ENCODE measurements around the gene EPN2.

Gene EPN2

DNA sequence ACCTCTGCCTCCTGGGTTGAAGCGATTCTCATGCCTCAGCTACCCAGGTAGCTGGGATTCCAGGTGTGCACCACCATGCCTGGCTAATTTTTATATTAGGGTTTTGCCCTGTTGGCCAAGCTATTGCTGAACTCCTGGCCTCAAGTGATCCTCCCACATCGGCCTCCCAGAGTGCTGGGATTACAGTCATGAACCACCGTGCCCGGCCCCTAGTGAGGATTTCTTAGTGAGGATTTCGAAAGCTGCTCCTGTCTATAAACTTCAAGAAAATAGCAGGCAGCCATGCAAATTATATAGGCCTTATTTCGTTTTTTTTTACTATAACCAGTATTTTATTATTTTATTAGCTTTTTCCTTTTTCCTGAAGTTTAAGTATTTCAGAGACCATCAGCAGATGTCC lies 41.6 kb downstream of the EPN2 start:
- TF ChIP-seq, protein P1, sequence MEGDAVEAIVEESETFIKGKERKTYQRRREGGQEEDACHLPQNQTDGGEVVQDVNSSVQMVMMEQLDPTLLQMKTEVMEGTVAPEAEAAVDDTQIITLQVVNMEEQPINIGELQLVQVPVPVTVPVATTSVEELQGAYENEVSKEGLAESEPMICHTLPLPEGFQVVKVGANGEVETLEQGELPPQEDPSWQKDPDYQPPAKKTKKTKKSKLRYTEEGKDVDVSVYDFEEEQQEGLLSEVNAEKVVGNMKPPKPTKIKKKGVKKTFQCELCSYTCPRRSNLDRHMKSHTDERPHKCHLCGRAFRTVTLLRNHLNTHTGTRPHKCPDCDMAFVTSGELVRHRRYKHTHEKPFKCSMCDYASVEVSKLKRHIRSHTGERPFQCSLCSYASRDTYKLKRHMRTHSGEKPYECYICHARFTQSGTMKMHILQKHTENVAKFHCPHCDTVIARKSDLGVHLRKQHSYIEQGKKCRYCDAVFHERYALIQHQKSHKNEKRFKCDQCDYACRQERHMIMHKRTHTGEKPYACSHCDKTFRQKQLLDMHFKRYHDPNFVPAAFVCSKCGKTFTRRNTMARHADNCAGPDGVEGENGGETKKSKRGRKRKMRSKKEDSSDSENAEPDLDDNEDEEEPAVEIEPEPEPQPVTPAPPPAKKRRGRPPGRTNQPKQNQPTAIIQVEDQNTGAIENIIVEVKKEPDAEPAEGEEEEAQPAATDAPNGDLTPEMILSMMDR (conservative IDR thresholded peaks at IDR 0.05; ENCODE audit: low read length) = no peak
- DNase-seq (ENCODE audit: low read depth) = no peak

GRCh38 chr17:19281161-19281560 lies 44.0 kb downstream of the EPN2 start:
- TF ChIP-seq, protein P1 (conservative IDR thresholded peaks at IDR 0.05; ENCODE audit: low read length) = no peak
- H3K4me3 ChIP-seq (ENCODE audit: low read length) = no peak overlapping the region
- peak; percentile 65 for DNase-seq (ENCODE audit: low read depth)

More for the DNA sequence above, 41.6 kb downstream of the EPN2 start:
- no peak overlapping the region for H3K4me3 ChIP-seq (ENCODE audit: low read length)

DNA sequence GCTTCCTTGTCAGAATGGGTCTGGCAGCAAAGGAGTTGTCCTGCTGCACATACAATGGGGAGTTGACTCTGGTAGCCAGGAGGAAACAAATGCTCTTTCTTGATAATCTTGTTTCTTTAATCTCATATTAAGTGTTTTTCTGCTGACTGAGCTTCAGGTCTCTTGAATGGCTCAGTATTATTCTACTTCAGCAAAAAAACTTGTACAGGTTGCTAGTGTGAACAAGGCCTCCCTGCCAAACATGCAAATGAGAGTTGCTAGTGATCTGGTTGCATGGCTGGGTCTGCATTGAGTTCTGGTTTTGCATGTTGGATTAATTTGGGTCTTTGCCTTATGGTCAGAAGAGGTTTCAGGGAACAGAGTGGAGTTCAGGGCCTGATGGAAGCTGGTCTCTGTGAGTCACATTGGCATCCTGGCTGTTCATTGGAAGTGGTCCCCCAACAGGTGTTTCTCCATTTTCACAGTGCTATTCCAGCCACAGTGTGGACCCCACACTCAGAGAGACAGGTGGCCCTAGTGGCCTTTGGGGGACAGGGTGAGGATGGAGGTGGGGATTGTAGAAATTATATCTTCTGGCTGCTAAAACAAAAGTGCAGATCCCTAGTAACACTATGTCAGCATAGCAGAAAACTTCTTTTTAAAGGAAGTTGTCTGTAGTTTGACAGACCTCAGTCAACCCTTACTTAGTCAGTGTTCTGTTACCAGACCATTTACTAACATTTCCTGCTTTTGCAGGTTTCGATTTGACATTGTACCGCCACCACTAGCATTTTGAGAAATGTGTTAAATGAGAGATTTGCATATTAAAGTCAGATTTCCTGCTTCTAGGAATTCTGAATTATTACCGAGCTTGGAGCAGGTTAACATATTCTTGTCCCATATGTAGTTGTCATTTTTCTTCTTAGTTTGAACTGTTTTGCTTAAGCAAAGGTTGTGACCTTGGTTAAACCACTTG lies 47.1 kb downstream of the EPN2 start:
- DNase-seq (ENCODE audit: low read depth) = no peak

DNA sequence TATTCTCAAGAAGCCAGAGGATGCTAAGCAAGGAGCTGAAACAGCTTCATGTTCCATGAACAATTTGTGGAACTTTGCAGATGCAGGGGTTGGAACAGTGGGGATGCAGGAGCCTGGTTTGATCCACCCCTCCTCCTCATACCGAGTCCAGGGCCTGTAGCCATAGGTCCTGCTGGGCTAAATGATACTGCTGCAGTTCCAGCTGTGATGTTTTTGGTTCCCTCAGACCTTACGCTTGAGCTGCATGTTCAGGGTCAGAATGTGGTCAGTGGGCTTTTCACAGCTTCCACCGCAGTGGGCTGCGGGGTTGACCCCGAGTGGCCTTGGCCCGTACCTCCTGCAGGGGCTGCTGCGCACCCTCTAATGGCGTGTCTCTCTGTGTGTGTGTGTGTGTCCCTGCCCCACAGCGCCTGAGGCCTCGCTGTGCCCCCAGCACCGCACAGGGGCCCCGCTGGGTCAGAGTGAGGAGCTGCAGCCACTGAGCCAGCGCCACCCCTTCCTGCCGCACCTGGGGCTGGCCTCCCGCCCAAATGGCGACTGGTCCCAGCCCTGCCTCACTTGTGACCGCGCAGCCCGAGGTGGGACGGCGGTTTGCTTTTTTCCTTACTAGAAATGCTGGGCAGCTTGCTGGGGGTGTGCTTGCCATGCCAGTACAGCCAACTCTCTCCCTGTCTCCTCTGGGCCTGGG lies 48.2 kb downstream of the EPN2 start:
- TF ChIP-seq, protein P1 (conservative IDR thresholded peaks at IDR 0.05; ENCODE audit: low read length) = no peak
- DNase-seq (ENCODE audit: low read depth) = no peak
- H3K4me3 ChIP-seq (ENCODE audit: low read length) = no peak overlapping the region

More for the DNA sequence above, 47.1 kb downstream of the EPN2 start:
- TF ChIP-seq, protein P1 (conservative IDR thresholded peaks at IDR 0.05; ENCODE audit: low read length) = no peak
- no peak overlapping the region for H3K4me3 ChIP-seq (ENCODE audit: low read length)

DNA sequence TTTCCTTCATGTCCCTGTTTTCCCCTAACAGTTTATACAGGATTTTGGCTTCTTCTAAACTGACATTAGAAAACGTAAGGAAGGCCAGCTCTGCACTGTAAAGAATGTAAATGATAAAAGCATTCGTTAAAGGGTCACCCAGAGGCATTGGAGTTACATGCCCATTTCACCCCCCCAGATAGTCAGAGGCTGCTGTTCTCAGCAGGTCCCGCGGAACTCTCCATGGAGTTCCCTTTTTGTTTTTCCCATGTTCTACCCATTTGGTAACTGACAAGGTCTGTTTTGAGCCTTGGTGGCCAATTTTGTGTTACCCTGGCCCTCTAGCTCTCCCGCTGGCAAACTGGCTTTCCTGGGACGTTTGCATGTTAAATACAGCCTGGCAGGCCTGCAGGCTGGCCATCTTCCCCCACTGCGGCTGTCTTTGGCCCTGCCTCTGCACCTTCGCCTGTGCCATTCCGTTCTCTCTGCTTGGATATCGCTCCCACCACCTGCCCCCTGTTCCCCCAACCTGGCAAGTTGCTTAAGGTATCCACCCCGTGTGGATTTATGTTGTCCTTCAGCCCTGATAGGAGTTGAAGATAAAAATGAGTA lies 49.7 kb downstream of the EPN2 start:
- no peak overlapping the region for H3K4me3 ChIP-seq (ENCODE audit: low read length)
- TF ChIP-seq, protein P1 (conservative IDR thresholded peaks at IDR 0.05; ENCODE audit: low read length) = no peak

DNA sequence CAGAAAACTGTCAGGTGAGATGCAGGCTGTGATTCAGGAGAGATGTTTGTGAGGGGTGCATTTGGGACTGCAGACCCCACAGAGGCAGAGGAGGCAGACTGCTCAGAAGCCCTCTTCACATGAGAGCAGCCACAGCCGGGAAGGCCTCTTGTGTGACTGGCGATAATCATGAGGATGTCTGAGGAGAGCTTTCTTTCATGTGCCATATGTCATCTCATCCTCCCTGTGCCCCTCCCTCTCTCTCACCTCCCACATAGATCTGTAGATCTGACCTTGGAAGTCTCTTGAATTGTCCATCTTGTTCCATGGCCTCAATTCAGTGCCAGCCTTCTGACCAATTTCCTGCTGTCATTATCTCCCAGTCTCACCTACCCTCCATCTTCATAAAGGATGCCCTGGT lies 50.5 kb downstream of the EPN2 start:
- H3K4me3 ChIP-seq (ENCODE audit: low read length) = no peak overlapping the region

More for the DNA sequence above, 49.7 kb downstream of the EPN2 start:
- no peak for DNase-seq (ENCODE audit: low read depth)

More for the DNA sequence above, 50.5 kb downstream of the EPN2 start:
- DNase-seq (ENCODE audit: low read depth) = no peak
- TF ChIP-seq, protein P1 (conservative IDR thresholded peaks at IDR 0.05; ENCODE audit: low read length) = no peak
